GM08714 (cell line): ENCODE data around the gene CPEB1.

ENCODE experiments used
- H3K4me3 ChIP-seq: fragments of 200-500 bp; sonication (Bioruptor generic); 2 replicates; pipeline ENCODE4 v1.5.1; 2014; ENCODE audit warnings: mild to moderate bottlenecking, low read length, inconsistent platforms
- ZNF274 ChIP-seq: IDR thresholded peaks from 2 replicates; pipeline ENCODE4 v1.6.1; 2012; ENCODE audit warnings: mild to moderate bottlenecking, low read depth, low read length

Gene CPEB1

DNA sequence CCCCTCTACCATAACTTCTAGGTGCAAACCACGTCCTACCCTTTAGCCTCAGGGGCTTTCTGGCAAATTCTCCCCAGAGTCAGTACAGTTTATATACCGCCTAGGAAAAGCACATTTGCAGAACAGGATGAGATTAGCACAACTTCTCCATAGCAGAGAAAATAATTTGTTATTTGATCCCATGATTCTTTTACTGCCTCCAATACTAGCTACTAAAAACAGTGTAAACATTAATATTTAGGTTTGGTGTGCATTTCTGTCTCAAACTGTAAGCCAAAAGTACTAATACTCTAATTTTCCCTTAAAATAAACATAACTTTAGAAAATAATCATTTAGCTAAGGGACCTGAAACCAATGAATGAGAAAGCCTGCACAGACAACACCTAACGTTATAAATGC, 4.5 kb downstream of the CPEB1 start:
- TF ChIP-seq ZNF274 = no peak
- H3K4me3 ChIP-seq = no peak overlapping the region

DNA sequence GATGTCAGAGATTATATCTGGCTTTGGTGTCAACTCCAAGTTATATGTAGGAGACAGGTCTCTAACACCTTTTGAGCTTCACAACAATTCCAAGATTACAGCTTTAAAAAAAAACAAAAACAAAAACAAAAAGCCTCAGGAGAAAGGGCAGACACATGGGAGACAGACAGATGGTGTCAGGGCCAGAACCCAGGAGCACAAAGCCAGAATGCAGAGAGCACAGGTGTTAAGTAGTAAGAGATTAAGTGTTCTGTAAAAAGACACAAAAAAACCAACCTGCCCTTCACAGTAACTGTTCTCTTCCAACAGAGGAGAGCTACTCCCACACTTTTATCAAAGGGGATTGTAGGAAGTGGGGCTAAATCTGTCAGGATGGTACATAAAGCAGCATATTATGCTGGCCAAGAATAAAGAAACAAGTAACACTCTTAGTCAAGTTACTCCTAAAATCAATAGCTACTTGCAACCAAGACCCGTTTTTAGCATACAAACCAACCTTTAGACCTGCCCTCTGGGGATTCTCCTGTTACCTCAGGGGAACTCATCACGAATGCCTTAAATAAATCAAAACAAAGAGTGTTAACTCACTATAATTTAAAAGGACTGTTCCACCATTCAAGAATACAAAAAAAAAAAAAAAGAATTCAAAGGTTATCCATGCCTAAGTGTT, 5.9 kb downstream of the CPEB1 start:
- no peak for TF ChIP-seq ZNF274

DNA sequence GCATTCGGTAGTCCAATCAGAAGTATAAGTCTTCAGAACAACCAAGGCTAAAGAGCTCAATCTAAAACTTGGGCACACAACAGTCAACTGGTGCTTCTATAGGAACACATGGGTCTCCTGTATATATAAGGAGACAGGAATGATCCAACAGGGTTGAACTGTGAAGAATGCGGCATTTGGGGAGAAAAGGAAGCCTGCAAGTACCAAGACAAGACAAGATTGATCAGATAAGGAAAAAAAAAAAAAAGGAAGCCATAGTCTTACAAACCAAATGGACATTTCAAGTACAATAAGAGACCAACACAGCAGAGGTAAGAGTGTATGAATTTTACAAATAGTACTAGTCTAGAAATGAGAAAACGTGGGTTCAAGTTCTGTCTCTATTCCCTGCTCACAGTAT, 6.5 kb downstream of the CPEB1 start:
- no peak overlapping the region for H3K4me3 ChIP-seq
- TF ChIP-seq ZNF274 = no peak

More for the DNA sequence above, 5.9 kb downstream of the CPEB1 start:
- no peak overlapping the region for H3K4me3 ChIP-seq

DNA sequence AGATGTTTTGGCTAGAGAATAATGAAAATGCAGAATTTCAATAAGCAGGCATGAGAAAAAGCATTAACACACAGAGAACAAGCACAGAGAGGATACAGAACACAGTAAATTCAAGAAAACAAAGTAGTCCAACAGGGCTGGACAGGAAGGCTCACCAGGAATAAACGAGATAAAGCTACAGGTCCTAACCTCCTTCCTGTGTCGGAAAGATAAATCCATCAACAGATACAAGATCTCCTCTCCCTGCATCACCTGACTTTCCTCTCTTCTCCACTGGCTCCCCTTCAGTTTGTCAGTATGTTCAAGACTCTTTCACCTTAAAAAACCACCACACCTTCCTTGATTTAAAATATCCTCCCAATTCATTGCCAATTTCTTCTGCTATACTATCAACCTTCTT, 11.4 kb downstream of the CPEB1 start:
- H3K4me3 ChIP-seq = no peak overlapping the region
- no peak for TF ChIP-seq ZNF274

DNA sequence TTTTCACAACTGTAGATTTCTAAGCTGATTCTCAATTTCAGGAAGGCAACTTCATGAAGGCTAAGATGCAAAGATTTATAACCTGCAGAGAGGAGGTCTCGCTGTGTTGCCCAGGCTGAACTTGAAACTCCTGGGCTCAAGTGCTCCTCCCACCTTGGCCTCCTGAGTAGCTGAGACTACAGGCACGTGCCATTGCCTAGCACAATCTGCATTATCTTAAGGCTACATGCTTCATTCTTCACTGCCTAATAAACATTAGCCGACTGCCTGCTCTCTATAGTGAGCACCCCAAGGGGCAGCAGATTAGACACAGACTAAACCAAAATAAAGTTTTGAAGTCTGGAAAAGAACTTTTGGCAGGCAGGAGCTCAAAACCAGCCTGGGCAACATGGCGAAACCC, 17.1 kb downstream of the CPEB1 start:
- TF ChIP-seq ZNF274 = no peak
- no peak overlapping the region for H3K4me3 ChIP-seq

DNA sequence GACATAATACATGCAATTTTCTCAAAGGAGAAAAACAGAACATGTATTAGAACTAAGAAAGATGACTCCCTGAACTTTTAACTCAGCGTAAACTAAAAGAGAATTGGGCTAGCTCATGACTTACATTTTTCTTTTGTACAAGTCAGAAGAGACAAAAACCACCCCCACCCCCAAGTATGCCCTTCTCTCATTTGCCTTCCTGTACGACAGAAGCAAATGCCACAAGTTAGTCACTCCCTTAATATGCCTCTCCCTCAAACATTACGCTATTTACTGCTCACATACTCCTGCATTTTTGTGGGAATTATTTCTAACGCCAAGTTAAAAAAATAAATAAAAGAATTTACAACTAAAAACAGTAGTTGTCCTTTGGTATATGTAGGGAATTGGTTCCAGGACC, 22.0 kb downstream of the CPEB1 start:
- no peak overlapping the region for H3K4me3 ChIP-seq
- no peak for TF ChIP-seq ZNF274

DNA sequence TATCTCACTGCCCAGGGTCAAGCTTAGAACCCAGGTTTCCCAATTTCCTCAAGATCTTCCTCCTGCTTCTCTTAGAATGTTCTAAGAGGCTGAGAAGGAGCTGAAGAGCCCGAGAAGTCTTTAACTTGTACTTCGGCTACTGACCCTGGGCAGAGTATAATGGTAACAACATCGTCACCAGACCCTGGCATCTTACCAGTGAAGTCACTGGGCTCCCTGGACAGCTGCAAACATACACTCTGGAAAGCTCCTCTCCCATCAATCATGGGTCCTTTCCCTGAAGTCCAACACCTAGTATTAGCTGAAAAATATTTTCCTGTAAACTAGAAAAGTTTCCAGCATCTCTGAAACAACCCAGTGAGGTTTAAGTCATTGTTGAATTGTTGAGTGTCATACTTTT, 22.7 kb downstream of the CPEB1 start:
- H3K4me3 ChIP-seq = no peak overlapping the region
- no peak for TF ChIP-seq ZNF274

DNA sequence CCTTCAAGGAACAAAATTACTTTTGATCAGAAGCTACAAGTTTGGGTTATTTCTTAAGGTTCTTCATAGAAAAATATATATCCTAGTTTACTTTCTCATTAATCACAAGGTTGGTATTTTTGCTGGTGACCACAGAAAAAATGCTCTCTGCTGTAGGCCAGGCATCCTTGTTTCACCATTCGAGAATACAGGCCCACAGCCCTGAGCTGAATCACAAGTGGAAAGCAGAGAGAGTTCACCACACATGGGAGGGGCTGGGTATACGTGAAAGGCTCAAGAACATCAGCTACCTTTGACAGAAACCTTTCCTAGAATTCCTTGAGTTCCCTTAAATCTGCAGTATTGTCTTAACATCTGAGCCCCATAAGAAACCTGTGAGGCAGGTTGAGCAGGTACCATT, 23.2 kb downstream of the CPEB1 start:
- H3K4me3 ChIP-seq = no peak overlapping the region
- TF ChIP-seq ZNF274 = no peak

DNA sequence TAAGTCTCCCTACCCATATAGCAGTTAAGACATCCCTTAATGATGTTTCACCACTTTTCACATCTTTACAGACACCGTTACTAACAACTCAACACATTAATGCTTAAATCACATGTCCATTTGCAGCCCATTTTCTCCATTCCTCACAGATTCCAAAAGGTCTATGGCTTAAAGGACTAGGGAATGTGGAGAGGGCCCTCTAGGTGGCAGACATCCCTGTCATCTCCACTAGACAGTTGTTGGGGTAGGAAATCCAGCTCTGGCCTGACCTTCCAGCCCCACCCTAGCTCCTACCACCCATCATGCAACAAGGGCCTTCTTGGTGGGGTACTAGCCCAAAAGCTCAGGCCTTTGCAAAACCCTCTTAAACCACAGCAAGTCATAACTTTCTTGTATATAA, 25.2 kb downstream of the CPEB1 start:
- no peak for TF ChIP-seq ZNF274
- H3K4me3 ChIP-seq = no peak overlapping the region

DNA sequence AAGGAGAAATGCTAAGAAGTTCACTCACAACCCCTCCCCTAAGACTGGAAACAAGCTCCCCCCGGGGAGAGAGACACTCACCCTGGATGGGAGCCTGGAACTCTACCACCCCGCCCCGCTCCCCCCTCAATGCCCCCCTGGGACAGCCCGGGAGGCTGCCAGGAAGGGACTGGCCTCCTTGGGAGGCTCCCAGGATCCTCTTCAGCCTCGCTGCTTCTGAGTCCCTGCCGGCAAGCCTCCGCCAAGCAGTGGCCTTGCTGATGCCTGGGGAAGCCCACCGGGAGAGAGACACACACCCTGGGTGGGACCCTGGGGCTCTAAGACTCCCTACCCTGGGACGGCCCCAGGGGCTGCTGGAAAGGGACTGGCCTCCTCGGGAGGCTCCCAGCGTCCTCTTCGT, 33.4 kb downstream of the CPEB1 start:
- no peak for TF ChIP-seq ZNF274
- H3K4me3 ChIP-seq = no peak overlapping the region

DNA sequence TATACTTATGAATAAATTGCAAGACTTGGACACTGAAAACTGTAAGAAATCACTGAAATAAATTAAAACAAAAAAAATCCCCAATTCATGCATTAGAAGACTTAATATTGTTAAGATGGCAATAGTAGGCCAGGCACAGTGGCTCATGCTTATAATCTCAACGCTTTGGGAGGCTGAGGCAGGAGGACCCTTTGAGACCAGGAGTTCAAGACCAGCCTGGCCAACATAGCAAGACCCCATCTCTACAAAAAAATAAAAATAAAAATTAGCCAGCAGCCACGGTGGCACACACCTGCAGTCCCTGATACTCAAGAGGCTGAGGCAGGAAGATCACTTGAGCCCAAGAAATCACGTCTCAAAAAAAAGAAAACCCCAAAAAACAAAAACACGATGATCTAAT, 35.8 kb downstream of the CPEB1 start:
- no peak overlapping the region for H3K4me3 ChIP-seq
- no peak for TF ChIP-seq ZNF274

DNA sequence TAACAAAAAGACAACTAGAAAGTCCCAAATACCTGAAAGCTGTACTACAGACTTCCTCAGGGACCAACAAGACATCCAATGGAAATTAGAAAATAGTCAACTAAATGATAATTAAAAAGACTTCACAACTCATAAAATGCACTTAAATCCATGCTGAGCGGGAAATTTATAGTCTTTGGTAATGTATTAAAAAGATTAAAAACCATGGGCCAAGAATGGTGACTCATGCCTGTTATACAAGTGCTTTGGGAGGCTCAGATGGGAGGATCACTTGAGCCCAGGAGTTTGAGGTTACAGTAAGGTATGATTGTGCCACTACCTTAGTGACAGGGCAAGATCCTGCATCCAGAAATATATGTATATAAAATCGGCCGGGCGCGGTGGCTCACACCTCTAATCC, 45.0 kb downstream of the CPEB1 start:
- no peak overlapping the region for H3K4me3 ChIP-seq
- TF ChIP-seq ZNF274 = no peak

DNA sequence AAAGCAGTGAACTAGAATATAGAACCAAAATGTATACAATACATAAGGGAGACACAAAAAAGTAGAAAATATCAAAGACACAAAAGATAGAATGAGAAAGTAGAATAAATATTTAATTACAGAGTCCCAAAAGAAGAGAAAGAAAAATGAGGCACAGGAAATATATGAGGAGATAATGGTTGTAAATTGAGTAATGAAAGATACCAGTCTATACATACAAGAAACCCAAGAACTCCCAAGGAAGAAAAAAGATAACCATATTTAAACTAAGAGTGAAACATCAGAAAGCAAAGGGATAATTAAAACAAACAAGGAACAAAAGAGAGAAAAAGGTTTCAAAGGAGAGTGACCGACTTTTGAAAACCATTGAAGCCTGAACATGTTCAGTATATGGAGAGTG, 47.3 kb downstream of the CPEB1 start:
- H3K4me3 ChIP-seq = no peak overlapping the region
- no peak for TF ChIP-seq ZNF274

DNA sequence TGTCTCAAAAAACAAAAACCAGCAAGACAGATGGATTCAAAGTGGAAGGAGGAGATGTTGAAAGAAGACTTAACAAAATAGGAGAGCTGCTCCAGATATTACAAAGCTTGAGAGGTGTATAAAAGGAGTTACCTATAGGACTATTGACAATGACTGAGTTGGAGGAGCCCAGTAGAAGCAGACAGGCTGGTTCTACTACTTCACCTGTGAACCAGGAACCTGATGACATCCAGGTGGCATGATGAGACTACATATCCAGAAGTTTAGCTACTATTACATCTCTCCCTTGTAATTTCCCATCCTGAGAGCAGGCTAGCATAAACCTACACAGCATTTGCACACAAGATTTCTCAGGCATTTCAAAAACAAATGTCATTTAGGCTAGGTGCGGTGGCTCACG, 49.3 kb downstream of the CPEB1 start:
- no peak overlapping the region for H3K4me3 ChIP-seq
- TF ChIP-seq ZNF274 = no peak

DNA sequence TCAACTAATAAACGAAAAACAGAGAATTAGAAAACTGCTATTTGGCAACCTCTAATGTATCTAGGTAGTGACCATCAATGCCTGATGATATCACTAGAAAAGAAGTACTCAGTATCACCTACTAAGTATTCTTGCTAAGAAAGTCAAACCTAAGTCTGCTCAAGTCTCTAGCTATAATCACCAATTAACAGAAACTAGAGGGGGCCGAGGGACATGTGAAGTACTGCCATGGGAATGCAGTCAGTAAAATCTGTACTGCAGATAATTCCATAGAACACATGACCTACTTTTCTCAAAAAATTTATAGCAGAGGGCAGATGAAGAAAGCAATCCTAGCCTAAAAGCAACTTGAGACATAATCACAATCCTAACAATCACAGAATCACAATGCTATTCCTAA, 51.4 kb downstream of the CPEB1 start:
- TF ChIP-seq ZNF274 = no peak
- no peak overlapping the region for H3K4me3 ChIP-seq

DNA sequence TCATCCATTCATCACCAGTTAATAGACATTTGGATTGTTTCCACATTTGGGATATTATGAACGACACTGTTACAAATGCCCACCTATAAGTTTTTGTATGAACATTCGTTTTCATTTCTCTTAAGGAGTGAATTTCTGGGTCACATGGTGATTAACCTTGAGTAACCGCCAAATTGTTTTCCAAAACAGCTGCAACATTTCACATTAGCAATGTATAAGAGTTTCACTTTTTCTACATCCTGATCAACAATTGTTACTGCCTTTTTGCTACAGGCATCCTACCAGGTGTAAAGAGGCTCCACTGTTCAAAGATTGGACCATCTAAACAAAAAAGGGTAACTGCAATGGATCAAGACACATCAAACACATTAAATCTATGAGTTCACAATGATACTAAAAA, 52.0 kb downstream of the CPEB1 start:
- TF ChIP-seq ZNF274 = no peak
- H3K4me3 ChIP-seq = no peak overlapping the region
